ENCODE results near the gene CSMD2. TPM values are rescaled to one million over a fixed set of nuclear protein-coding genes. Genes with fewer than 3 reads are reported as not detected.

The CSMD2 gene
- total RNA-seq, 5 donors from 2014 or later (not counting 1 experiment from before 2014, with no cell fraction given): 0.03 TPM; not detected in 4

DNA sequence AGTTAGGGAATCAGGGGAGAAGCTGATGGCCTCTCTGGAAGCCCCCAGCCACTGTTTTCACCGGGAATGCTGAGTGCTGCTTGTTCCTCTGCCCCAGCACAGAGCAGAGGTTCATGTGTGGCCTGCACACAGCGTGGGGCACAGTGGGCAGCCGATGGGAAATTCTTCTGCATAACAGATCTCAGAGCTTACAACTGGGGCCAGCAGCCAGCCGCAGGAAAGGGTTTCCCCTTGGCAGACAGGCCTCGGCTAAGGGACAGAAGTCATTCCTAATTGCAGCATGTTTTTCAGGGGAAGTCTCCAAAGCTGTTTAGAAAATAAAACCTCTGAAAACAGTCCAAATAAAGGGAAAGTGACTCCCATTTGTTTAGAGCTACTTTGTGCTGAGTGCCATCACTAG lies 278.5 kb downstream of the CSMD2 start:
- Mint-ChIP-seq H3K4me3 (no peak overlapping the region), H3K9me3 (no peaks in the 10 kb centered on the region), H3K27ac (no peak overlapping the region), H3K4me1 (no peaks in the 10 kb centered on the region), H3K27me3 (peaks cover 15 to 23% of the 10 kb centered on the region in 2 donors), H3K36me3 (no peaks in the 10 kb centered on the region)
- H3K4me1 ChIP-seq (ENCODE audit: control insufficient read depth in 1 of 2, extremely low read depth in 1 of 2, insufficient read depth in 2 of 2, low read length in 2 of 2): no peaks in the 10 kb centered on the region
- H3K27ac ChIP-seq (ENCODE audit: low read length): no peak overlapping the region
- H3K27me3 ChIP-seq (replicated peaks in 1 of 2; ENCODE audit: control insufficient read depth in 2 of 2, extremely low read depth in 1 of 2, insufficient read depth in 2 of 2, low read length in 1 of 2): peaks cover 0 to 6% of the 10 kb centered on the region in 2 experiments
- ATAC-seq (replicated peaks in 1 of 4) (no peak), DNase-seq (no peak)
- H3K9me3 ChIP-seq: no peaks in the 10 kb centered on the region
- no peaks in the 10 kb centered on the region for H3K36me3 ChIP-seq (ENCODE audit: control insufficient read depth in 2 of 2, extremely low read depth in 1 of 2, insufficient read depth in 1 of 2, low read length in 1 of 2)
- POLR2A ChIA-PET: no interaction called here
- H3K4me3 ChIP-seq (ENCODE audit: control insufficient read depth in 1 of 2, extremely low read depth in 1 of 2, low read length in 1 of 2): no peak overlapping the region
- WGBS (ENCODE audit: insufficient coverage): 29% methylated on average over 3 of the region's 5 CpGs
- CTCF ChIA-PET: no interaction called here

DNA sequence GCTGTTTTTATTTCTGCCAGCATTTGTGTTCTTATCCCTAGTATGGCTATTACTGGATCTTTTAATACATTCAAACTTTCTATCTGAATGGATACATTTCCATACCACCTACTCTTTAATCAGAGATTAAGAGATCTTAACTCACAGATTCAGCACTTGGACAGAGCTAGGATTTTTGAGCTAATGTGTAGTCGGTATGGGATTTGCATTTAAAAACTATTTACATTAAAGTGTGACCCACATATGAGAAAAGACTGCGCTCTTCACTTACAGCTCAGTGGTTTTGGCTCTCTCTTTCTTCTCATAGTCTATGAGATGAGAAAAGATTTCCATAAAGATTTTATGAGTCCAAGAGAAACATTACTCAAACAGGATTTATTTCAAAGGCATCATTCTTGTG lies 284.7 kb downstream of the CSMD2 start:
- peaks cover 19 to 33% of the 10 kb centered on the region in 2 donors for H3K27me3 Mint-ChIP-seq
- Histone ChIP-seq H3K27me3 (replicated peaks in 1 of 2; ENCODE audit: control insufficient read depth in 2 of 2, extremely low read depth in 1 of 2, insufficient read depth in 2 of 2, low read length in 1 of 2) (peaks cover 0 to 9% of the 10 kb centered on the region in 2 experiments), H3K36me3 (ENCODE audit: control insufficient read depth in 2 of 2, extremely low read depth in 1 of 2, insufficient read depth in 1 of 2, low read length in 1 of 2) (no peaks in the 10 kb centered on the region), H3K27ac (ENCODE audit: low read length) (no peak overlapping the region), H3K9me3 (no peaks in the 10 kb centered on the region), H3K4me1 (ENCODE audit: control insufficient read depth in 1 of 2, extremely low read depth in 1 of 2, insufficient read depth in 2 of 2, low read length in 2 of 2) (no peaks in the 10 kb centered on the region), H3K4me3 (ENCODE audit: control insufficient read depth in 1 of 2, extremely low read depth in 1 of 2, low read length in 1 of 2) (no peak overlapping the region)
- H3K4me1 Mint-ChIP-seq: no peaks in the 10 kb centered on the region
- H3K4me3 Mint-ChIP-seq: no peak overlapping the region
- H3K9me3 Mint-ChIP-seq: no peaks in the 10 kb centered on the region
- ChIA-PET CTCF (no interaction called here), POLR2A (no interaction called here)
- ATAC-seq (replicated peaks in 1 of 4) (no peak), DNase-seq (no peak)
- no CpG with 5 or more reads among the region's 2 CpGs for WGBS (ENCODE audit: insufficient coverage)
- H3K27ac Mint-ChIP-seq: no peak overlapping the region
- no peaks in the 10 kb centered on the region for H3K36me3 Mint-ChIP-seq

GRCh38 chr1:33878392-33878791 lies 286.6 kb downstream of the CSMD2 start:
- no peak overlapping the region for H3K4me3 ChIP-seq (ENCODE audit: control insufficient read depth in 1 of 2, extremely low read depth in 1 of 2, low read length in 1 of 2)
- H3K9me3 ChIP-seq: no peaks in the 10 kb centered on the region
- Mint-ChIP-seq H3K4me1 (no peaks in the 10 kb centered on the region), H3K36me3 (no peaks in the 10 kb centered on the region), H3K4me3 (no peak overlapping the region), H3K9me3 (peaks cover 0 to 3% (median 0%) of the 10 kb centered on the region in 3 donors), H3K27me3 (peaks cover 14 to 36% of the 10 kb centered on the region in 2 donors), H3K27ac (no peak overlapping the region)
- no peak overlapping the region for H3K27ac ChIP-seq (ENCODE audit: low read length)
- DNase-seq (no peak), ATAC-seq (replicated peaks in 1 of 4) (no peak)
- ChIA-PET POLR2A (no interaction called here), CTCF (no interaction called here)
- no peaks in the 10 kb centered on the region for H3K36me3 ChIP-seq (ENCODE audit: control insufficient read depth in 2 of 2, extremely low read depth in 1 of 2, insufficient read depth in 1 of 2, low read length in 1 of 2)
- 65% methylated on average over 2 of the region's 2 CpGs for WGBS (ENCODE audit: insufficient coverage)
- H3K27me3 ChIP-seq (replicated peaks in 1 of 2; ENCODE audit: control insufficient read depth in 2 of 2, extremely low read depth in 1 of 2, insufficient read depth in 2 of 2, low read length in 1 of 2): peaks cover 0 to 8% of the 10 kb centered on the region in 2 experiments
- H3K4me1 ChIP-seq (ENCODE audit: control insufficient read depth in 1 of 2, extremely low read depth in 1 of 2, insufficient read depth in 2 of 2, low read length in 2 of 2): no peaks in the 10 kb centered on the region

GRCh38 chr1:33876970-33877650 lies 287.9 kb downstream of the CSMD2 start:
- Histone ChIP-seq H3K27me3 (replicated peaks in 1 of 2; ENCODE audit: control insufficient read depth in 2 of 2, extremely low read depth in 1 of 2, insufficient read depth in 2 of 2, low read length in 1 of 2) (peaks cover 0 to 8% of the 10 kb centered on the region in 2 experiments), H3K27ac (ENCODE audit: low read length) (no peak overlapping the region), H3K36me3 (ENCODE audit: control insufficient read depth in 2 of 2, extremely low read depth in 1 of 2, insufficient read depth in 1 of 2, low read length in 1 of 2) (no peaks in the 10 kb centered on the region), H3K4me1 (ENCODE audit: control insufficient read depth in 1 of 2, extremely low read depth in 1 of 2, insufficient read depth in 2 of 2, low read length in 2 of 2) (no peaks in the 10 kb centered on the region), H3K4me3 (ENCODE audit: control insufficient read depth in 1 of 2, extremely low read depth in 1 of 2, low read length in 1 of 2) (no peak overlapping the region), H3K9me3 (no peaks in the 10 kb centered on the region)
- no peak for ATAC-seq (replicated peaks in 1 of 4)
- ChIA-PET CTCF (no interaction called here), POLR2A (no interaction called here)
- Mint-ChIP-seq H3K9me3 (peaks cover 0 to 3% (median 0%) of the 10 kb centered on the region in 3 donors), H3K4me1 (no peaks in the 10 kb centered on the region), H3K27ac (no peak overlapping the region), H3K36me3 (no peaks in the 10 kb centered on the region), H3K4me3 (no peak overlapping the region), H3K27me3 (peaks cover 12 to 34% of the 10 kb centered on the region in 2 donors)
- WGBS (ENCODE audit: insufficient coverage): 60% methylated on average over 3 of the region's 5 CpGs
- DNase-seq: no peak

- no peak overlapping the region for H3K27ac ChIP-seq (ENCODE audit: low read length)
- no peaks in the 10 kb centered on the region for H3K9me3 ChIP-seq
- POLR2A ChIA-PET: no interaction called here
- no peaks in the 10 kb centered on the region for H3K36me3 Mint-ChIP-seq
- CTCF ChIA-PET: no interaction called here
- no peak for ATAC-seq (replicated peaks in 1 of 4)
- H3K4me3 Mint-ChIP-seq: no peak overlapping the region
- H3K27ac Mint-ChIP-seq: no peak overlapping the region
- peaks cover 0 to 8% of the 10 kb centered on the region in 2 experiments for H3K27me3 ChIP-seq (replicated peaks in 1 of 2; ENCODE audit: control insufficient read depth in 2 of 2, extremely low read depth in 1 of 2, insufficient read depth in 2 of 2, low read length in 1 of 2)
- H3K9me3 Mint-ChIP-seq: peaks cover 0 to 3% (median 0%) of the 10 kb centered on the region in 3 donors
- H3K36me3 ChIP-seq (ENCODE audit: control insufficient read depth in 2 of 2, extremely low read depth in 1 of 2, insufficient read depth in 1 of 2, low read length in 1 of 2): no peaks in the 10 kb centered on the region
- no peaks in the 10 kb centered on the region for H3K4me1 Mint-ChIP-seq
- H3K27me3 Mint-ChIP-seq: peaks cover 11 to 32% of the 10 kb centered on the region in 2 donors
- H3K4me1 ChIP-seq (ENCODE audit: control insufficient read depth in 1 of 2, extremely low read depth in 1 of 2, insufficient read depth in 2 of 2, low read length in 2 of 2): no peaks in the 10 kb centered on the region
- DNase-seq: no peak
- 79% methylated on average over 3 of the region's 3 CpGs for WGBS (ENCODE audit: insufficient coverage)
- H3K4me3 ChIP-seq (ENCODE audit: control insufficient read depth in 1 of 2, extremely low read depth in 1 of 2, low read length in 1 of 2): no peak overlapping the region
Observed at GRCh38 chr1:33875862-33876261, 289.2 kb downstream of the CSMD2 start.

DNA sequence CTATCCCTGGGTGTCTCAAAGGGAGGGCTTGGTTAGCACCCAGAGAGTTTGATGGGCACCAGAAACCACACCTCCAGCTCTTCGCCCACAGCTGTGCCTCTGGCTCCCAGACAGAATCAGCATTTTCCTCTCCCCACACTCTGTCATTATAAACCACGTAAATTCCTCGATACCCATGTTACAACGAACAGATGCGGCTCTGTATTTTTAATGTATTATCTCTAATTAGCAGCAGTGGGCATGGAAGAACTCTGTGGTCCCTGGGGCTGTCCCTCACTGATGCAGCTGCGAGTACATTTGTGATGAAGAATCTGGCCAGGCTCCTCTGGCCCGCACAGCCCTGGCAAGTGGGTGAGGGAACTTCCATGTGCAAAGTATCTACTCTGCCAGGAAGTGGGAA lies 290.4 kb downstream of the CSMD2 start:
- Histone ChIP-seq H3K36me3 (ENCODE audit: control insufficient read depth in 2 of 2, extremely low read depth in 1 of 2, insufficient read depth in 1 of 2, low read length in 1 of 2) (no peaks in the 10 kb centered on the region), H3K9me3 (no peaks in the 10 kb centered on the region), H3K4me1 (ENCODE audit: control insufficient read depth in 1 of 2, extremely low read depth in 1 of 2, insufficient read depth in 2 of 2, low read length in 2 of 2) (no peaks in the 10 kb centered on the region), H3K27ac (ENCODE audit: low read length) (no peak overlapping the region), H3K27me3 (replicated peaks in 1 of 2; ENCODE audit: control insufficient read depth in 2 of 2, extremely low read depth in 1 of 2, insufficient read depth in 2 of 2, low read length in 1 of 2) (peaks cover 0 to 8% of the 10 kb centered on the region in 2 experiments), H3K4me3 (ENCODE audit: control insufficient read depth in 1 of 2, extremely low read depth in 1 of 2, low read length in 1 of 2) (no peak overlapping the region)
- no peak overlapping the region for H3K4me3 Mint-ChIP-seq
- ChIA-PET POLR2A (no interaction called here), CTCF (no interaction called here)
- no peak overlapping the region for H3K27ac Mint-ChIP-seq
- no CpG with 5 or more reads among the region's 7 CpGs for WGBS (ENCODE audit: insufficient coverage)
- H3K4me1 Mint-ChIP-seq: no peaks in the 10 kb centered on the region
- DNase-seq (no peak), ATAC-seq (replicated peaks in 1 of 4) (no peak)
- peaks cover 11 to 29% of the 10 kb centered on the region in 2 donors for H3K27me3 Mint-ChIP-seq
- H3K9me3 Mint-ChIP-seq: peaks cover 0 to 3% (median 0%) of the 10 kb centered on the region in 3 donors
- H3K36me3 Mint-ChIP-seq: no peaks in the 10 kb centered on the region
